ENCODE measurements around the gene FAXDC2.
A peak's percentile ranks its signal among the peaks of the same experiment; 100 is the strongest.

Gene FAXDC2

GRCh38 chr5:154795235-154795596 lies 55.2 kb downstream of the FAXDC2 start:
- Histone ChIP-seq H3K36me3 (replicated peaks; ENCODE audit: low read depth, low read length) (peaks cover 54% of the 10 kb centered on the region), H4K20me1 (ENCODE audit: insufficient read depth, low read length) (peaks cover 12% of the 10 kb centered on the region), H3K9ac (ENCODE audit: low read length) (no peak overlapping the region), H2AFZ (ENCODE audit: low read depth, low read length) (no peak overlapping the region), H3K4me2 (ENCODE audit: low read length) (no peak overlapping the region), H3K9me3 (ENCODE audit: insufficient read depth, low read length) (no peaks in the 10 kb centered on the region), H3K27ac (ENCODE audit: low read length) (no peak overlapping the region), H3K79me2 (ENCODE audit: low read length) (peaks cover 41% of the 10 kb centered on the region), H3K27me3 (ENCODE audit: low read depth, low read length) (no peaks in the 10 kb centered on the region), H3K4me3 (ENCODE audit: low read length) (no peak overlapping the region), H3K4me1 (ENCODE audit: low read length) (peaks cover 14% of the 10 kb centered on the region)
- TF ChIP-seq CTCF (IDR thresholded peaks at IDR 0.05; ENCODE audit: low read depth, low read length) (no peak), EZH2phosphoT487 (IDR thresholded peaks at IDR 0.05; ENCODE audit: low read depth) (no peak)

GRCh38 chr5:154794525-154795234 lies 55.7 kb downstream of the FAXDC2 start:
- H3K4me1 ChIP-seq (ENCODE audit: low read length), result peaks cover 14% of the 10 kb centered on the region
- no peaks in the 10 kb centered on the region for H3K9me3 ChIP-seq (ENCODE audit: insufficient read depth, low read length)
- peaks cover 17% of the 10 kb centered on the region for H4K20me1 ChIP-seq (ENCODE audit: insufficient read depth, low read length)
- H2AFZ ChIP-seq (ENCODE audit: low read depth, low read length), result no peak overlapping the region
- H3K36me3 ChIP-seq (replicated peaks; ENCODE audit: low read depth, low read length), result peaks cover 49% of the 10 kb centered on the region
- no peak overlapping the region for H3K27ac ChIP-seq (ENCODE audit: low read length)
- H3K9ac ChIP-seq (ENCODE audit: low read length), result no peak overlapping the region
- peaks cover 46% of the 10 kb centered on the region for H3K79me2 ChIP-seq (ENCODE audit: low read length)
- no peaks in the 10 kb centered on the region for H3K27me3 ChIP-seq (ENCODE audit: low read depth, low read length)
- H3K4me3 ChIP-seq (ENCODE audit: low read length), result no peak overlapping the region
- H3K4me2 ChIP-seq (ENCODE audit: low read length), result no peak overlapping the region
- TF ChIP-seq EZH2phosphoT487 (IDR thresholded peaks at IDR 0.05; ENCODE audit: low read depth), result no peak
- no peak for TF ChIP-seq CTCF (IDR thresholded peaks at IDR 0.05; ENCODE audit: low read depth, low read length)

- Histone ChIP-seq H2AFZ (ENCODE audit: low read depth, low read length) (no peak overlapping the region), H3K4me1 (ENCODE audit: low read length) (peaks cover 14% of the 10 kb centered on the region), H3K36me3 (replicated peaks; ENCODE audit: low read depth, low read length) (peaks cover 44% of the 10 kb centered on the region), H3K9me3 (ENCODE audit: insufficient read depth, low read length) (no peaks in the 10 kb centered on the region), H3K27me3 (ENCODE audit: low read depth, low read length) (no peaks in the 10 kb centered on the region), H4K20me1 (ENCODE audit: insufficient read depth, low read length) (peaks cover 22% of the 10 kb centered on the region), H3K27ac (ENCODE audit: low read length) (no peak overlapping the region), H3K4me2 (ENCODE audit: low read length) (no peak overlapping the region), H3K4me3 (ENCODE audit: low read length) (no peak overlapping the region), H3K79me2 (ENCODE audit: low read length) (peaks cover 54% of the 10 kb centered on the region), H3K9ac (ENCODE audit: low read length) (no peak overlapping the region)
- no peak for TF ChIP-seq EZH2phosphoT487 (IDR thresholded peaks at IDR 0.05; ENCODE audit: low read depth)
- TF ChIP-seq CTCF (IDR thresholded peaks at IDR 0.05; ENCODE audit: low read depth, low read length), result no peak
Observed at GRCh38 chr5:154793599-154794524, 56.5 kb downstream of the FAXDC2 start.

- peaks cover 45% of the 10 kb centered on the region for H4K20me1 ChIP-seq (ENCODE audit: insufficient read depth, low read length)
- no peak overlapping the region for H3K9ac ChIP-seq (ENCODE audit: low read length)
- H3K79me2 ChIP-seq (ENCODE audit: low read length), result peaks cover 74% of the 10 kb centered on the region
- peaks cover 37% of the 10 kb centered on the region for H3K36me3 ChIP-seq (replicated peaks; ENCODE audit: low read depth, low read length)
- TF ChIP-seq CTCF (IDR thresholded peaks at IDR 0.05; ENCODE audit: low read depth, low read length), result no peak
- TF ChIP-seq EZH2phosphoT487 (IDR thresholded peaks at IDR 0.05; ENCODE audit: low read depth), result no peak
- H3K4me2 ChIP-seq (ENCODE audit: low read length), result no peak overlapping the region
- no peaks in the 10 kb centered on the region for H3K9me3 ChIP-seq (ENCODE audit: insufficient read depth, low read length)
- no peak overlapping the region for H3K4me3 ChIP-seq (ENCODE audit: low read length)
- peaks cover 14% of the 10 kb centered on the region for H3K4me1 ChIP-seq (ENCODE audit: low read length)
- no peak overlapping the region for H2AFZ ChIP-seq (ENCODE audit: low read depth, low read length)
- H3K27ac ChIP-seq (ENCODE audit: low read length), result peak overlapping the region; percentile 53
- H3K27me3 ChIP-seq (ENCODE audit: low read depth, low read length), result no peaks in the 10 kb centered on the region
Observed at GRCh38 chr5:154791535-154791934, 58.9 kb downstream of the FAXDC2 start.
